ENCODE measurements around the gene COQ9.

COQ9 gene

DNA sequence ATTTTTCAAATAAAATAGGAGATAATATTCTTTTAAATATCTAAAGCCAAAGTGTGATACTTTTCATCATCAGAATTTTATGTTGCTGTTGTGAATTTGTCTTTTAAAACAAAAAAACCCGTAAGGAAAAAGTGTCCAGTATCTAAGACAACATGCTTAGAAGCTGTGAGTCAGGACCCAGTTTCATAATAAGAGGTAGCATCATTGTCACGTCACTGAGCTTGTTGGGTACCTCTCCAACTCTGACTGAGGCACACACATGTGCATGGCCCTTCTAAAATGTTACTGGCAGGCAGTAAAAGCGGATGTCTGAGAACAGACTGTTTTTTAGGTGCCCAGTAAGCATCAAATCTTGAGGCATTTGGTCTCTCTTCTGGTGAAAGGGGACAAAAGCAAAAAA, 2.6 kb upstream of the COQ9 start:
- no peak for DNase-seq
- Histone ChIP-seq H3K27ac (no peak overlapping the region), H3K27me3 (ENCODE audit: insufficient read depth, low read depth, severe bottlenecking) (no peaks in the 10 kb centered on the region), H3K36me3 (peaks cover 15% of the 10 kb centered on the region), H3K9me3 (ENCODE audit: severe bottlenecking) (peaks cover 5% of the 10 kb centered on the region), H3K4me3 (ENCODE audit: low read depth, low read length) (no peak overlapping the region)
- TF ChIP-seq, protein P1, sequence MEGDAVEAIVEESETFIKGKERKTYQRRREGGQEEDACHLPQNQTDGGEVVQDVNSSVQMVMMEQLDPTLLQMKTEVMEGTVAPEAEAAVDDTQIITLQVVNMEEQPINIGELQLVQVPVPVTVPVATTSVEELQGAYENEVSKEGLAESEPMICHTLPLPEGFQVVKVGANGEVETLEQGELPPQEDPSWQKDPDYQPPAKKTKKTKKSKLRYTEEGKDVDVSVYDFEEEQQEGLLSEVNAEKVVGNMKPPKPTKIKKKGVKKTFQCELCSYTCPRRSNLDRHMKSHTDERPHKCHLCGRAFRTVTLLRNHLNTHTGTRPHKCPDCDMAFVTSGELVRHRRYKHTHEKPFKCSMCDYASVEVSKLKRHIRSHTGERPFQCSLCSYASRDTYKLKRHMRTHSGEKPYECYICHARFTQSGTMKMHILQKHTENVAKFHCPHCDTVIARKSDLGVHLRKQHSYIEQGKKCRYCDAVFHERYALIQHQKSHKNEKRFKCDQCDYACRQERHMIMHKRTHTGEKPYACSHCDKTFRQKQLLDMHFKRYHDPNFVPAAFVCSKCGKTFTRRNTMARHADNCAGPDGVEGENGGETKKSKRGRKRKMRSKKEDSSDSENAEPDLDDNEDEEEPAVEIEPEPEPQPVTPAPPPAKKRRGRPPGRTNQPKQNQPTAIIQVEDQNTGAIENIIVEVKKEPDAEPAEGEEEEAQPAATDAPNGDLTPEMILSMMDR (IDR thresholded peaks at IDR 0.05; ENCODE audit: low read depth, low read length): no peak

DNA sequence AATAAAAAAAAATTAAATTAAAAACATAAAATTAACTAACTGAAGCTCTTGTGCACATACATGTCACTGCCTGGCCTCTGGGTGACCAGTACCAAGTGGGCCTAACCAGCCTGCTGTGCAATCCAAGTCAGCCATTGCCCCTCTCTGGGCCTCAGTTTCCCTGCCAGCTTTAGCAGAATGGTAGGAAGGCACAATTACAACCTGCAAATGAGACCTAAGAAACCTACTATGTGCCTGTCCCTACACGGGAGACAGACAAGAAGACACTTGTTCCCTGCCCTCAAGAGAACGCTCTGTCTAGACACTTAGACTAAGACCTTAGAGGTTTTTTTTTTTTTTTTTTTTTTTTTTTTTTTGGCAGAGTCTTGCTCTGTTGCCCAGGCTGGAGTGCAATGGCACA, 1.8 kb upstream of the COQ9 start:
- Histone ChIP-seq H3K36me3 (peaks cover 9% of the 10 kb centered on the region), H3K4me3 (ENCODE audit: low read depth, low read length) (no peak overlapping the region), H3K27me3 (ENCODE audit: insufficient read depth, low read depth, severe bottlenecking) (no peaks in the 10 kb centered on the region), H3K27ac (no peak overlapping the region), H3K9me3 (ENCODE audit: severe bottlenecking) (peaks cover 3% of the 10 kb centered on the region)
- DNase-seq: no peak
- TF ChIP-seq, protein P1 (IDR thresholded peaks at IDR 0.05; ENCODE audit: low read depth, low read length): no peak

- TF ChIP-seq, protein P1 (IDR thresholded peaks at IDR 0.05; ENCODE audit: low read depth, low read length): no peak
- Histone ChIP-seq H3K27ac (peak overlapping the region; percentile 91), H3K9me3 (ENCODE audit: severe bottlenecking) (no peaks in the 10 kb centered on the region), H3K27me3 (ENCODE audit: insufficient read depth, low read depth, severe bottlenecking) (no peaks in the 10 kb centered on the region), H3K4me3 (ENCODE audit: low read depth, low read length) (peak overlapping the region; percentile 80), H3K36me3 (peaks cover 7% of the 10 kb centered on the region)
- DNase-seq: peak; percentile 16
These were observed 621 bp upstream of the COQ9 start for GRCh38 chr16:57446531-57447185.

DNA sequence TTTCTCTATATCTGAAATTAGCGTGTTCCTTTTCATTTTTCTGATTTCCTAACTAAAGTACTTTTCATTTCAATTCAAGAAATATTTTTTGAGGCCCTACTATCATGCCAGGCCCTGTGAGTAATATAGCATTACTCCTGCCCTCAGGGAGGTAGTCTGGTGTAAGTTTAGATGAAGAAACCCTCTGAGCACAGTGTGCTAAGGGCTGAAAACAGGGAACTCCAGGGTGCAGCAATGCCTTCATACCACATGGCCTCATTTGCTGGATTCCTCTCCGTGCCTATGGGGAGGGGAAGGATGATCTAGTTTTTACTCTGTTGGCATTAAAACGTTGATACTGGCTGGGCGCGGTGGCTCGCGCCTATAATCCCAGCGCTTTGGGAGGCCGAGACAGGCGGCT, 4.7 kb downstream of the COQ9 start:
- Histone ChIP-seq H3K27ac (no peak overlapping the region), H3K4me3 (ENCODE audit: low read depth, low read length) (no peak overlapping the region), H3K27me3 (ENCODE audit: insufficient read depth, low read depth, severe bottlenecking) (no peaks in the 10 kb centered on the region), H3K36me3 (peaks cover 39% of the 10 kb centered on the region), H3K9me3 (ENCODE audit: severe bottlenecking) (no peaks in the 10 kb centered on the region)
- no peak for DNase-seq
- TF ChIP-seq, protein P1 (IDR thresholded peaks at IDR 0.05; ENCODE audit: low read depth, low read length): no peak

GRCh38 chr16:57462209-57462977, 15.1 kb downstream of the COQ9 start, which contains the start of gene POLR2C:
Gene POLR2C (plus strand): TSS chr16:57462679. CDS start chr16:57462725, 46 bp downstream.
- no peaks in the 10 kb centered on the region for H3K9me3 ChIP-seq (ENCODE audit: severe bottlenecking)
- TF ChIP-seq, protein P1 (IDR thresholded peaks at IDR 0.05; ENCODE audit: low read depth, low read length): peak; percentile 91
- H3K27me3 ChIP-seq (ENCODE audit: insufficient read depth, low read depth, severe bottlenecking): no peaks in the 10 kb centered on the region
- peak; percentile 85 for DNase-seq
- H3K36me3 ChIP-seq: peaks cover 53% of the 10 kb centered on the region
- peak within 1 kb of the TSS; percentile 65 for H3K27ac ChIP-seq
- peak within 1 kb of the TSS; percentile 76 for H3K4me3 ChIP-seq (ENCODE audit: low read depth, low read length)

Data from WERI-Rb-1 (cell line).